Measurements from ENCODE around the gene MRPL18. TPM values are rescaled to one million over a fixed set of nuclear protein-coding genes. Genes with fewer than 3 reads are reported as not detected.

Gene MRPL18
- 60.8 and 71.0 TPM in 2 replicates for total RNA-seq

DNA sequence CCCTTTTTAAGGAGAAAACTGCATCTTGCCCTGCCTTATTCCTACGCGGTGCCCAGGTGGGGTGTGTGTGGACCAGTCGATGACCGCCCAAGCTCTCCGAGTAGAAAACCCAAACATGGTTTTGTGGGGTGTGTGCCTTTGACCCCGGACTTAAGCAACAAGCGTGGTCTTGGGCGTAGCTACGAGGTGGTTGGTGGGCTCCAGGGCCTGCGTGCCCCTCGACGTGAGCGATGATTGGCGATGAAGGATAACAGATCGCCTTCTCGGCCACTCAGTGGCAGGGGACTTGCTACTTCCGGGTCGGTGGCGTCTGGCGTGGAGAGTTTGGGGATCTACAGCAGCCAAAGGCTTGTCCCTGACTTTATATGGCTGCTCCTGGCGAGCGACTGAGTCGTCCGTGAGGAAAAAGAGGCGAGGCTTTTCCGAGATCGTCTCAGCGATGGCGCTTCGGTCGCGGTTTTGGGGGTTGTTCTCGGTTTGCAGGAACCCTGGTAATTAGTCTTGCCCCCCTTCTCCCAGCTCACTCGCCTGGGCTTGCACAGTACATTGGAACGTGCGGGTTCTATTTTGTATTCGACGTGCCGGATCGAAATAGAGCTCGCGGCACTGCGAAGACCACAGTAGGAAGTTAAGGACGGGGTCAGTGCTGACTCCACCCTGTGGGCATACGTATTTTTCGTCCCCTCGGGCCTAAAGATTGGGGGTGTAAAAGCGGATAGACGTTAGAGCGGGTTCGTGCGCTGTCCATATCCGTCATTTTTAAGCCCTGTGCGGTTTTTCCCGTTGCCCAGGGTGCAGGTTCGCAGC is at the start of gene MRPL18:
TSS of gene MRPL18 (plus strand) at position 319 of the 807 bp plus-strand sequence. CDS start at position 440, 121 bp downstream.

DNA sequence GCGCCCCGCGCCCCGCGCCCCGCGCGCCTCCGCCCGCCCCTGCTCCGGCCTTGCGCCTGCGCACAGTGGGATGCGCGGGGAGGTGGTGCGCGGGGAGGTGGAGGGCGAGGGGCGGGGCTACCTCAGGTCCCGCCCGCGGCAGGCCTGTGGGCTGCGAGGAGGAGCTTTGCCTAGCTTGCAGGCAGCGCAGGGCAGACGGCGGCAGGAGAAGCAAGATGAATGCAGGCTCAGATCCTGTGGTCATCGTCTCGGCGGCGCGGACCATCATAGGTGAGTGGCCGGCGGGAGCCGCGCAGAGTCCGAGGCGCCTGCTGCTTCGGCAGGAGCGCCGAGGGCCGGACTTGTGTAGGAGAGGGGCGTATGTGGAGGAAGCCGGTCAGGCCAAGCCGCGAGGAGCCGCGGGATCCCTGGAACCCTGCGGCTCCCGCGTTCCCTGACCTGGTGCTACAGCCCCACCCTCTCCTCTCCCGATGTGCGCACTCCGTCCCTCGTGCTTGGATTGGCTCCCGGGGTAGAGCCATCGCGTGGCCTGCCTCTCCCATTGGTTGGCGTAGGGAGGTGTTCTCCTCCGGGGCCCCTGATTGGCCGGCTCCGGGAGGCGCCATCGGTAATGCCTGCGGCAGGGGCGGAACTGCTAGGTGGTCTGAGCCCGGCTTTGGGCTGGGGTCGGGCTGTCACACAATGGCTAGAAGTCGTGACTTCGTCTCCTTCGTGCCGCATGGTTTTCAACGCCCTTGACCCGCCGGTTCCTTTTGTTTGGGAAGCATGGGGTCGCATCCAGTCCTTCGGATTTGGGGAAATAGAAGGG is 28.2 kb upstream of the MRPL18 start, which contains the start of gene ACAT2:
TSS of gene ACAT2 (plus strand) at position 173 of the 808 bp plus-strand sequence. CDS start at position 216, 43 bp downstream.

DNA sequence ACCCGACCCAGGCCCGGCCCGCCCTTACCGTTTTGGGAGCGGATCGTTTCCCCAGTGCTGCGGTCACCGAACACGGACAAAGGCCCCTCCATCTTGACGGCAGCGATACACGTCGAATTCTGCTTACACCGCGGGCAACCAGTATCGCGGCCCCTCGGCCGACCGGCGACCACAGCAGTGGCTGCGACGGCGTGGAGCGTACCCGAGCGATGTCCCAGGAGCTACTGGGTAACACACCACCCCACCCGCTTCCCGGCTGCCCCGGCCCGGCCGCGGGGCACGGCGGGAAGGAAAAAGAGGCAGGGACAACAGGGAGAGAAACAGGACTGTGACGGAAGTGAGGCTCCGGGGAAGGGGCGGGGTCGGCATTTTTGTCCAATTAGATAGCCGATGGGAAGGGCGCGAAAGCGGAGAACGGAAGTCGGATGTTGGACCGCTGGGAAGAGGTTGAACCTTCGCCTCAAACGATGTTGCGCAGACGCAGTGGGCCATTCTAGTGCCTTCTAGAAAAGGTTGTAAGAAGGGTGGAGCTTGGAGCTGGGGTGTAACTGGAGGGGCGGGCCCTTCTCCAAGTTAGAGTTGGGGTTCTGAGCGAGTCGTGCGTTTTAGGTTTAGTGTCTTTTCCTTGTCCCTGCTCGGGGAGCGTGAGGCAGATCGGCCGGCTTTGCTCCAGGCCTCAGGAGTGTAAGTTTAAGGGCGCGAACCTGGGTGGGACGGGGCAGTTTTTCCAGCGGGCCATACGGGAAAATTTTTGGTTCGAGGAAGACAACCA is 704 bp upstream of the MRPL18 start, which contains the start of gene TCP1:
TSS of gene TCP1 (minus strand) at position 226 of the 772 bp plus-strand sequence. CDS start at position 92, 134 bp downstream.

DNA sequence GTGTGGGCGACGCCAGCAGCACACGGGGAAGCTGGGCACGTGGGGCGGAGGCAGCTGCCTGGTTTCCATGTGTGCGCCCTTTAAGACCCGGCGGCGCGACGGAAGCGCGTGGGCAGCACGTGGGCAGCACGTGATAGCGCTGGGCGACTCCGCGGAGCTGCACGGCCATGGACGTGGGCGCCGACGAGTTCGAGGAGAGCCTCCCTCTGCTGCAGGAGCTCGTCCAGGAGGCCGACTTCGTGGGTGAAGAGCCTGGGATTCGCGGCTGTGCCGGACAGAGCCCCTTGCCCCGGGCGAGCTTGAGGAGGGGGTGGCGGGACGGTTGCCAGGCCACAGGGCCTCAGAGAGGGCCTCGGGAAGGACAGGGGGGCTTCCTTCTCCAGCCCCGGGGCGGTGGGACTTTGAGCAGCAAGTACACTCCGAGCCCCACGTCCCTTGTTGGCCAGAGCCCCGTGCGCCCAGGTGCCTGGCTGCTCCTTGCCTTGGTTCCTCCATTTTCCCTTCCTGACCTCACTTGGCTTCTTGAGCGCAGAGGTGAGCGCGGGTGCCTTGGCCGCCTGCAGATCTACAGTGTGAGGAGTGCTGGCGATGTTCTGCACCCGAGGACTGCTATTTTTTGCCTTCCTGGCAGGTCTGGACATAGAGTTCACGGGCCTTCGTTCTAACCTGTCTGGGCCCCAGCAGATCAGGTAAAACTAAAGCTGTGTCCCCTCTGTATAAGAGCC is 10.0 kb downstream of the MRPL18 start, which contains the start of gene PNLDC1:
TSS of gene PNLDC1 (plus strand) at position 136 of the 725 bp plus-strand sequence. CDS start at position 168, 32 bp downstream.

Other genes starting within 250 kb of the MRPL18 start
- gene SOD2, start 97.2 kb upstream of the MRPL18 start, total RNA-seq = 347 and 361 TPM in 2 replicates
- gene WTAP, start 63.0 kb upstream of the MRPL18 start, total RNA-seq = 68.9 and 72.7 TPM in 2 replicates
- gene ACAT2, start 28.4 kb upstream of the MRPL18 start, total RNA-seq = 10.8 and 17.5 TPM in 2 replicates
- gene TCP1, start 865 bp upstream of the MRPL18 start, total RNA-seq = 91.9 and 97.6 TPM in 2 replicates
- gene PNLDC1, start 9.8 kb downstream of the MRPL18 start, total RNA-seq = 0.81 and 1.3 TPM in 2 replicates
- gene MAS1, start 100.5 kb downstream of the MRPL18 start, total RNA-seq = 0.05 and 0.25 TPM in 2 replicates
- gene IGF2R, start 178.6 kb downstream of the MRPL18 start, total RNA-seq = 93.7 and 99.3 TPM in 2 replicates